GM10847 (cell line): ENCODE measurements around the gene APOC4.

ENCODE experiments used
- POLR2A ChIP-seq: IDR thresholded peaks from 2 replicates; pipeline ENCODE4 v1.6.1; 2011; ENCODE audit not compliant: insufficient read length; ENCODE audit errors: extremely low read depth

Gene APOC4

DNA sequence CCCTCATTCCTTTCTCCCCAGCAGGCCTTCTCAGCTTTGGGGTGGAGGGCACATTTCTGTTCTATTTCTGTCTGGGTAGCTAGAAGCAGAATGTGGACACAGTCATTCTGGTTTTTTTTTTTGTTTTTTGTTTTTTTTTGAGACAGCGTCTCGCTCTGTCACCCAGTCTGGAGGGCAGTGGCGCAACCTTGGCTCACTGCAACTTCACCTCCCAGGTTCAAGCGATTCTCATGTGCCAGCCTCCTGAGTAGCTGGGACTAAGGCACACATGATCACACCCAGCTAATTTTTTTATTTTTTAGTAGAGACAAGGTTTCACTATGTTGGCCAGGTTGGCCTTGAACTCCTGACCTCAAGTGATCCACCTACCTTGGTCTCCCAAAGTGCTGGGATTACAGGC is 33.4 kb downstream of the APOC4 start:
- no peak for TF ChIP-seq POLR2A

DNA sequence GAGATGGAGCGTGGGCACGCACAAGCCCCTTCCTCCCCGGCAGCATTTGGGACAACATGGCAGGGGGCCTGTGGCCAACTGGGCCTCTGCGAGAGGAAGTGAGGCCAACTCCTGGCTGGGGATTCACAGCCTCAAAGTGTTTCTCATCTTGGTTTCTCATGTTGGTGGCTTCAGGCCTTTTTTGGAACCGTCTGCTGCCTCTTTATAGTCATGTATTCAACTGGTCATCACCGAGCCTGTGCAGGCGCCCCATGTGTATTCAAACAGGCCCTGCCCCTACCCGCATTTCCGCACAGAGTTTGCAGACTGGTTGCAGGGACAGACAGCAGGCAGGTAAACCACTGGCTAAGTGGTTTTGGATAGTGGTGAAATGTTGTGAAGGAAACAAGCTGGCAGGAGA is 42.0 kb downstream of the APOC4 start:
- TF ChIP-seq POLR2A: no peak

GRCh38 chr19:44985445-44985844 is 43.4 kb downstream of the APOC4 start:
- no peak for TF ChIP-seq POLR2A

- TF ChIP-seq POLR2A: no peak
Measured at GRCh38 chr19:44986389-44986788, 44.4 kb downstream of the APOC4 start.

DNA sequence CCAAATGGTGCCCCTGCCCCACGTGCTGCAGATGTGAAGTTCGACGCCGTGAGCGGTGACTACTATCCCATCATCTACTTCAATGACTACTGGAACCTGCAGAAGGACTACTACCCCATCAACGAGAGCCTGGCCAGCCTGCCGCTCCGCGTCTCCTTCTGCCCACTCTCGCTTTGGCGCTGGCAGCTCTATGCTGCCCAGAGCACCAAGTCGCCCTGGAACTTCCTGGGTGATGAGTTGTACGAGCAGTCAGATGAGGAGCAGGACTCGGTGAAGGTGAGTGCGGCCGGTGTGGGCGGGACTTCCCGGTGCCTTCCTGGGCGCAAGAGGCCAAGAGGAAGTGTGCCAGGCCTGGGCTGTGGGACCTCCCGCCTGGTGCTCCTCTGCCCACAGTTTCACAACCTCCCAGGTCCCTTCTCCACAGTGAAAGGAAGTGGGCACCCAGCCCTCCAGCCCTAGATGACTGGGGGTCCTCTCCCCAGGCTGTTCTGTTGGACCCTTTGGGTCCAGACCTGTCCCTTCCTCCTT is 45.2 kb downstream of the APOC4 start:
- TF ChIP-seq POLR2A: no peak

DNA sequence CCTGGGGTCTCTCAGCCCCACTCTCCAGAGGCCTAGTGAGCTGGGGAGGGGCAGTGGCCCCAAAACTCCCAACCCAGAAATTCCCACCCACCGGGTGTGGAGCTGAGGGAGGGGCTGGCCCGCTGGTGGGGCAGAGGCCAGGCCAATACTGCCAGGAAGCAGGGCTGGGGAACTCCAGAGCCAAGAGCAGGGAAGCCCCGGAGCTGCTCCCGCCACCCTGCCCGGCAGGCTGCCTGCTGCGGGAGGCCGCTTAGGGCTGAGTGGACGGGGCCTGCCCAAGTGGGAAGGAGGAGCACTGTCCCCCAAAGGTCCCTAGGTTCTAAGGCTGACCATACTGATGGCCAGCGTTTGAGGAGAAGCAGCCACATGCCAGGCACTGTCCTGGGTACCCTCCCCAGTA is 46.2 kb downstream of the APOC4 start:
- TF ChIP-seq POLR2A: no peak

DNA sequence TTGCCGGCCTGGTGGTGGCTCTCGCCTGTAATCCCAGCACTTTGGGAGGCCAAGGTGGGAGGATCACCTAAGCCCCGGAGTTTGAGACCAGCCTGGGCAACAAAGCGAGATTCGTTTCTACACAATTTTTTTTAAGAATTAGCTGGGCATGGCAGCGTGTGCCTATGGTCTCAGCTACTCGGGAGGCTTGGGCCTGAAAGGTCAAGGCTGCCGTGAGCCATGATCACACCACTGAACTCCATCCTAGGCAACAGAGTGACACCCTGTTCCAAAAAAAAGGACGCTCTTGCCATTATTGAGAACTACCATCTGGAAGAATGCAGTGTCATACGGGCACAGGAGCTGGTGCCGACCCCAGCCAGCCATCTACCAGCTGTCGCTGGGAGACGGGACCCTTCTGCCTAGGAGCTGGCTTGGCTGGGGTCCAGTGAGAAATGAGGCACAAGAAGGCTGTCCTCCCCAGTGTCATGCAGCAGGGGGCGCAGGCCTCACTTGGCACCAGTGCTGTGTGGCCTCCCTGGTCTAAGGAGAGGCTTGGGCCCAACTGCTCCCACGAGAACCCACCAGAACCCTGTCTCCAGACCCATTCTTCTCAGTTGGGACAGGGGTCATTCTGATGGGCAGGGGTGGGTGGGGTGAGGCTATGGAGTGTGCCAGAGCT is 47.0 kb downstream of the APOC4 start:
- TF ChIP-seq POLR2A: no peak

DNA sequence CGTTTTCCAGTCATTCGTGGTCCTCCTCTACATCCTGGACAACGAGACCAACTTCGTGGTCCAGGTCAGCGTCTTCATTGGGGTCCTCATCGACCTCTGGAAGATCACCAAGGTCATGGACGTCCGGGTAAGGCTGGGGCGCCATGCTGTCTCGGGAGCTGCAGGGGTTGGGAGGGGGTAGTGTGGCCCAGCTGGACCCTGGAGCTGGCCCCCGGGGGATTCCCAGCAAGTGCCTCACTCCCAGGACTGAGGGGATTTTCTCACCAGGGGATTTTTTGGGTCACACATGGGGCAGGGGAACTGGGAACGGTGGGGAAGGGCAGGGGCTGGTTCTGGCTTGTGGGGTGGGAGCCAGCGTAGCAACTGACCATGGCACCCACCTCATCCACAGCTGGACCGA is 48.4 kb downstream of the APOC4 start:
- TF ChIP-seq POLR2A: no peak

GRCh38 chr19:44990966-44991365 is 48.9 kb downstream of the APOC4 start:
- no peak for TF ChIP-seq POLR2A

DNA sequence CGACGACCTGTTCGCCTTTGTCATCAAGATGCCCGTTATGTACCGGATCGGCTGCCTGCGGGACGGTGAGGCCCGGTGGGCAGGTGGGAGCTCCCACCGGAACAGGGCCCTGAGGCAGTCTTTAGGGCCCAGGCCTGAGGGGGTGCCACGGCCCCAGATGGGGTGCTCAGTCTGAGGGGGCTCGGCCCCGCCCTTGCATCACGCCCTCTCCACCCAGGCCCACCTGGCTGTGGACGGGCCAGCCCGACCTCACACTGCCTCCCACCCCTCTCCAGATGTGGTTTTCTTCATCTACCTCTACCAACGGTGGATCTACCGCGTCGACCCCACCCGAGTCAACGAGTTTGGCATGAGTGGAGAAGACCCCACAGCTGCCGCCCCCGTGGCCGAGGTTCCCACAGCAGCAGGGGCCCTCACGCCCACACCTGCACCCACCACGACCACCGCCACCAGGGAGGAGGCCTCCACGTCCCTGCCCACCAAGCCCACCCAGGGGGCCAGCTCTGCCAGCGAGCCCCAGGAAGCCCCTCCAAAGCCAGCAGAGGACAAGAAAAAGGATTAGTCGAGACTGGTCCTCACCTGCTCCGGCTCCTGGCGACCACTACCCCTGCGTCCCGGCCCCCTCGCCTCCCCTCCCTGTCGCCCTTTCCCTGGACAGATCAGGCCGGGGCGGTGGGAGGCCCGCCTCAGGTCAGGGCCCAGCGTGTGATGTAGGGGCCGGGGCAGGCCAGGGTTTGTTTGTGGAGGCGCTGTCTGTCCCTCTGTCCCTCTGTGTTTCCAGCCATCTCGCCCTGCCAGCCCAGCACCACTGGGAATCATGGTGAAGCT is 50.5 kb downstream of the APOC4 start:
- no peak for TF ChIP-seq POLR2A

DNA sequence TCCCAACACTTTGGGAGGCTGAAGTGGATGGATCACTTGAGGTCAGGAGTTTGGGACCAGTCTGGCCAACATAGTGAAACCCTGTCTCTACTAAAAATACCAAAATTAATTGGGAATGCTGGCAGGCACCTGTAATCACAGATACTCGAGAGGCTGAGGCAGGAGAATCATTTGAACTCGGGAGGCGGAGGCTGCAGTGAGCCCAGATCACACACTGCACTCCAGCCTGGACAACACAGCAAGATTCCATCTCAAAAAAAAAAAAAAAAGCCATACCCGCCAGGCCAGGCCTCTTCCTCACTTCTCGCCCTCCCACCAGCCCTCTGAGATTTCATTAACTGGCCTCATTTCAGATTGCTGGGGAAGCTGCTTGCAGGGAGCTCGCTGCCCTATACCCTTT is 51.5 kb downstream of the APOC4 start:
- no peak for TF ChIP-seq POLR2A

DNA sequence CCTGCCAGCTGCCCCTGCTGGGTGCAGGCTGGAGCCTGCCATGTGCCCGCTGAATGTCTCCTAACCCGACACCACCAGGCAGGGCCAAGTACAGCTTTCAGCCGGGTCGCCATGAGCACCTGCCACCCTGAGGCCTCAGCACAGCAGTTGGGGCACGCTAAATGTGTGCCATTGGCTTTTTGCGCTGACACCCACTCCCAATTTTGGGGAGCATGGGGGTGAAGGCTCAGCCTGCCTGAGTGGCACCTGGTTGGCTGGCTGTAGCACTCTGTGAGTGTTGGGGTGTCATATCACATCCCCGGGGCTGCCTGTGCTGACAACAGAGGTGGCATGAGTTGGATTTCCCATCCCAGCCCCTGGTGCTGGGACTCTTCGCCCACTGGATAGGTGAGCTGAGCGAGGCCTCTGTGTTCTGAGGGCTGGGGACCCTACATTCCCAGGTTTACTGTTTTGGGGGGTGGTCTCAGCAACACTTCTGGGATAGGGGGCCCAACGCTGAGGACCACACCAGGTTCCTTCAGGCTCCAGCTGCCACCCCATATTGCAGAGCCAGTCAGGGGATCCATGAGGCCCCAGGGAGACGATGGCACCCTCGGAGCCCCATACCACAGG is 52.0 kb downstream of the APOC4 start:
- no peak for TF ChIP-seq POLR2A
